ENCODE results near the gene ZNF556.

GRCh38 chr19:2852598-2852997 is 14.5 kb upstream of the ZNF556 start:
- TF ChIP-seq CTCF (IDR thresholded peaks at IDR 0.05) (no peak), EP300 (IDR thresholded peaks at IDR 0.05) (no peak)
